K562 (cell line): Measurements from ENCODE around the gene NEFH. TPM values are rescaled to one million over a fixed set of nuclear protein-coding genes. Genes with fewer than 3 reads are reported as not detected.
A peak's percentile ranks its signal among the peaks of the same experiment; 100 is the strongest.

ENCODE experiments used
- CREM ChIP-seq: IDR thresholded peaks from 2 replicates; pipeline ENCODE4 v1.6.1; 2014; ENCODE audit warnings: antibody characterized with exemption, low read depth
- DMBX1 ChIP-seq: fragments of 250-450 bp; sonication (Bioruptor Pico); IDR thresholded peaks from 2 replicates; pipeline ENCODE4 v1.8.0; 2022; ENCODE audit warnings: inconsistent platforms, mild to moderate bottlenecking, moderate library complexity, borderline replicate concordance
- EHMT2 ChIP-seq: fragments of 450-650 bp; IDR thresholded peaks from 2 replicates; pipeline ENCODE4 v1.6.1; 2018; ENCODE audit warnings: antibody characterized with exemption
- FOXP4 ChIP-seq: sonication (generic); formaldehyde crosslinking; IDR thresholded peaks from 2 replicates; pipeline ENCODE4 v1.8.0; 2022; ENCODE audit warnings: mild to moderate bottlenecking, missing genetic modification reagents, borderline replicate concordance
- HDAC1 ChIP-seq, 2 experiments: fragments of 450-650 bp; IDR thresholded peaks; 2 replicates each; pipeline ENCODE4 v1.6.1; 2016 to 2017; ENCODE audit warnings: inconsistent platforms in 1 of 2, mild to moderate bottlenecking in 1 of 2, moderate library complexity in 1 of 2
- XRCC4 ChIP-seq: IDR thresholded peaks from one replicate; pipeline ENCODE4 v1.6.1; 2011; ENCODE audit not compliant: insufficient read depth, insufficient read length; ENCODE audit errors: extremely low read depth
- ZBTB1 ChIP-seq: sonication (generic); formaldehyde crosslinking; IDR thresholded peaks from 2 replicates; pipeline ENCODE4 v1.8.1; 2023; ENCODE audit warnings: missing genetic modification reagents, low read depth, mild to moderate bottlenecking, borderline replicate concordance
- ZBTB40 ChIP-seq, 2 experiments: fragments of 450-650 bp in 1 of 2; sonication (generic) in 1 of 2; formaldehyde crosslinking in 1 of 2; IDR thresholded peaks; 2 replicates each; pipeline versions ENCODE4 v1.7.1 to v1.9.0; 2016 to 2022; ENCODE audit warnings: inconsistent platforms in 1 of 2, mild to moderate bottlenecking in 1 of 2, missing genetic modification reagents in 1 of 2
- ZNF740 ChIP-seq, 3 experiments: fragments of 200-800 bp in 1 of 3; sonication (Bioruptor generic) in 1 of 3; sonication (generic) in 1 of 3; formaldehyde crosslinking in 1 of 3; IDR thresholded peaks; 2 replicates each; pipeline versions ENCODE4 v1.6.1 to v1.8.0; 2016 to 2022; ENCODE audit warnings: mild to moderate bottlenecking in 2 of 3, missing compliant biosample characterization in 2 of 3, missing genetic modification characterization in 2 of 3, missing genetic modification reagents in 1 of 3
- polyA plus RNA-seq, 8 experiments: library from polyadenylated mRNA; depleted of rRNA in 4 of 8; stranded (reverse) in 5 of 8; unstranded in 3 of 8; fragments of >200 nt; fragmentation: Nextera tagmentation in 2 of 8; fragmentation: Illumina TruSeq in 1 of 8; extraction: Ambion mirVana in 2 of 8; extraction: Trizol in 1 of 8; gene quantifications; 2 replicates each; pipeline versions ENCODE4 v1.2.1 to v1.2.3, GENCODE V29; 2011 to 2014; ENCODE audit warnings: inconsistent platforms in 1 of 8, missing spikeins in 1 of 8
- total RNA-seq, 7 experiments: library from RNA; depleted of rRNA in 6 of 7; stranded (reverse); fragments of >200 nt in 6 of 7; fragmentation: Illumina TruSeq in 2 of 7; extraction: Trizol in 2 of 7; gene quantifications; 2 replicates each; pipeline versions ENCODE4 v1.2.1 to v1.2.3, GENCODE V29; 2011 to 2021; ENCODE audit warnings: low replicate concordance in 1 of 7

The NEFH gene
- total and polyA plus RNA-seq, 9 of the 15 experiments (the other 6 are each of a cell fraction or from before 2014, with no cell fraction given) = 2.3 to 26.9 (median 10.8) TPM

GRCh38 chr22:29478326-29479276 lies 1.4 kb upstream of the NEFH start (continued):
- TF ChIP-seq ZBTB40 (IDR thresholded peaks at IDR 0.05) (0 out of 2 replicates have a peak, but pooled peaks have one; percentile 17), ZBTB40 (CRISPR knock-in tag; IDR thresholded peaks at IDR 0.05) (no peak), XRCC4 (no peak), DMBX1 (CRISPR knock-in tag) (0 out of 2 replicates have a peak, but pooled peaks have one; percentile 19), ZBTB1 (CRISPR knock-in tag) (0 out of 2 replicates have a peak, but pooled peaks have one; percentile 38), CREM (0 out of 2 replicates have a peak, but pooled peaks have one; percentile 8), ZNF740 (CRISPR knock-in tag; IDR thresholded peaks at IDR 0.05) (peak; percentile 67; the same call in 1 of the 2 replicates), ZNF740 (tag; IDR thresholded peaks at IDR 0.05) (0 out of 4 replicates have a peak, but pooled peaks of 1 of the 2 experiments have one; percentile 28), EHMT2 (peak; percentile 98), FOXP4 (CRISPR knock-in tag) (0 out of 2 replicates have a peak, but pooled peaks have one; percentile 16), HDAC1 (IDR thresholded peaks at IDR 0.05) (peak in 1 of 2 experiments; percentile 43; a peak in 1 of 4 replicates)
